Endothelial cell of umbilical vein (primary cell): ENCODE results near the gene KRTAP12-3. TPM values are rescaled to one million over a fixed set of nuclear protein-coding genes. Genes with fewer than 3 reads are reported as not detected.

ENCODE experiments used
- BruUV-seq: library from RNA; stranded (reverse); fragments of 400-500 nt; replicated peaks from 2 replicates; lab custom pipeline; 2021; lab: Mats Ljungman, UMichigan
- CTCF ChIA-PET: fragments of 300-600, 350-600 bp; sonication (Branson Sonifier 250); formaldehyde crosslinking; loops from one replicate; lab custom pipeline; 2021; ENCODE audit warnings: antibody characterized with exemption, inconsistent platforms; lab: Charles Lee
- POLR2A ChIA-PET: fragments of 300-600, 350-600 bp; sonication (Branson Sonifier 250); formaldehyde crosslinking; loops from one replicate; lab custom pipeline; 2021; ENCODE audit warnings: antibody characterized with exemption, inconsistent platforms; lab: Charles Lee
- DNase-seq: peaks from one replicate; pipeline ENCODE4 v3.0.0-alpha.2; 2011; ENCODE audit warnings: low read depth, low spot score
- FAIRE-seq: peaks from 2 replicates; lab custom pipeline; 2011; peaks lifted over from hg19 to GRCh38; lab: Jason Lieb, UNC
- H2AFZ ChIP-seq: 2 replicates; pipeline ENCODE4 v1.6.0; 2012; ENCODE audit warnings: low read depth, low read length, control low read depth, inconsistent platforms
- H3K27ac ChIP-seq: 2 replicates; pipeline ENCODE4 v1.5.1; 2011; ENCODE audit warnings: low read depth, mild to moderate bottlenecking, control low read depth, low read length, moderate library complexity; ENCODE audit not compliant: insufficient read depth
- H3K27me3 ChIP-seq, 2 experiments: 2 replicates each; pipeline versions ENCODE4 v1.6.0 to v1.6.1; 2011; ENCODE audit warnings: low read length in 2 of 2, mixed read lengths in 1 of 2; ENCODE audit not compliant: control insufficient read depth in 2 of 2, insufficient read depth in 2 of 2
- H3K36me3 ChIP-seq, 2 experiments: 2 replicates in 1 of 2; 3 replicates in 1 of 2; pipeline ENCODE4 v1.5.1; 2011; ENCODE audit warnings: low read length in 2 of 2, mild to moderate bottlenecking in 1 of 2, moderate library complexity in 1 of 2; ENCODE audit not compliant: control insufficient read depth in 2 of 2, insufficient read depth in 2 of 2; ENCODE audit errors: extremely low read depth in 1 of 2
- H3K4me1 ChIP-seq: 3 replicates; pipeline ENCODE4 v1.5.1; 2011; ENCODE audit warnings: mild to moderate bottlenecking, low read length; ENCODE audit not compliant: control insufficient read depth, insufficient read depth; ENCODE audit errors: extremely low read depth
- H3K4me2 ChIP-seq: 2 replicates; pipeline ENCODE4 v1.6.1; 2011; ENCODE audit warnings: low read length, control low read depth, mixed read lengths; ENCODE audit not compliant: insufficient read depth
- H3K4me3 ChIP-seq, 3 experiments: fragments of 200-600 bp in 1 of 3; sonication (generic), shearing (Covaris generic) in 1 of 3; replicated peaks in 1 of 3; 2 replicates each; pipeline ENCODE4 v1.5.1; 2011 to 2016; ENCODE audit warnings: control low read depth in 3 of 3, low read length in 3 of 3, mild to moderate bottlenecking in 2 of 3, inconsistent platforms in 1 of 3, low read depth in 1 of 3, moderate library complexity in 1 of 3; ENCODE audit not compliant: insufficient read depth in 1 of 3
- H3K79me2 ChIP-seq: 2 replicates; pipeline ENCODE4 v1.6.0; 2012; ENCODE audit warnings: low read length, inconsistent platforms; ENCODE audit not compliant: control insufficient read depth, insufficient read depth
- H3K9ac ChIP-seq: replicated peaks from 2 replicates; pipeline ENCODE3; 2011; ENCODE audit warnings: low read length, control low read depth; ENCODE audit not compliant: insufficient read depth; ENCODE audit errors: extremely low read depth
- H3K9me1 ChIP-seq: replicated peaks from 3 replicates; pipeline ENCODE4 v1.6.0; 2011; ENCODE audit warnings: mild to moderate bottlenecking, low read length; ENCODE audit not compliant: control insufficient read depth, insufficient read depth; ENCODE audit errors: extremely low read depth
- H3K9me3 ChIP-seq: replicated peaks from 2 replicates; pipeline ENCODE4 v1.5.1; 2012; ENCODE audit warnings: low read length, inconsistent platforms; ENCODE audit not compliant: control insufficient read depth, insufficient read depth
- H4K20me1 ChIP-seq: replicated peaks from 2 replicates; pipeline ENCODE3; 2011; ENCODE audit warnings: mild to moderate bottlenecking, low read length; ENCODE audit not compliant: control insufficient read depth, insufficient read depth; ENCODE audit errors: extremely low read depth
- EZH2 ChIP-seq: IDR thresholded peaks from 2 replicates; pipeline ENCODE4 v1.6.1; 2012; ENCODE audit warnings: borderline replicate concordance, low read depth, mild to moderate bottlenecking, moderate library complexity, low read length, inconsistent platforms; ENCODE audit not compliant: severe bottlenecking
- JUN ChIP-seq: IDR thresholded peaks from 2 replicates; pipeline ENCODE4 v1.6.1; 2011; ENCODE audit warnings: borderline replicate concordance, low read depth; ENCODE audit not compliant: insufficient read length, insufficient read depth
- POLR2AphosphoS5 ChIP-seq: IDR thresholded peaks from 2 replicates; pipeline ENCODE4 v1.6.1; 2012; ENCODE audit warnings: low read depth, mild to moderate bottlenecking, control low read depth, low read length, moderate library complexity; ENCODE audit not compliant: insufficient read depth
- dilution Hi-C: fragments of 300-500 bp; cut with MboI; formaldehyde crosslinking; loops from one replicate; pipeline ENCODE4 v1.15.0; 2019; ENCODE audit warnings: low sequenced_read_pairs; ENCODE audit not compliant: extremely low pct_ligation_motif_present
- intact Hi-C: fragments of 100-400 bp; cut with micrococcal nuclease; formaldehyde crosslinking; loops from one replicate; pipeline ENCODE4 v1.10.0; 2022
- polyA plus RNA-seq, 4 experiments: library from polyadenylated mRNA; depleted of rRNA in 3 of 4; stranded (reverse) in 3 of 4; unstranded in 1 of 4; fragments of >200 nt; gene quantifications; 2 replicates each; pipeline versions ENCODE4 v1.2.1 to v1.2.3, GENCODE V29; 2011 to 2012; ENCODE audit warnings: missing spikeins in 1 of 4
- total RNA-seq: library from RNA; stranded (reverse); gene quantifications from 2 replicates; pipeline ENCODE4 v1.2.3, GENCODE V29; 2021

Gene KRTAP12-3
- total and polyA plus RNA-seq, 2 donors (not counting 3 experiments of a cell fraction or from before 2014, with no cell fraction given): not detected

DNA sequence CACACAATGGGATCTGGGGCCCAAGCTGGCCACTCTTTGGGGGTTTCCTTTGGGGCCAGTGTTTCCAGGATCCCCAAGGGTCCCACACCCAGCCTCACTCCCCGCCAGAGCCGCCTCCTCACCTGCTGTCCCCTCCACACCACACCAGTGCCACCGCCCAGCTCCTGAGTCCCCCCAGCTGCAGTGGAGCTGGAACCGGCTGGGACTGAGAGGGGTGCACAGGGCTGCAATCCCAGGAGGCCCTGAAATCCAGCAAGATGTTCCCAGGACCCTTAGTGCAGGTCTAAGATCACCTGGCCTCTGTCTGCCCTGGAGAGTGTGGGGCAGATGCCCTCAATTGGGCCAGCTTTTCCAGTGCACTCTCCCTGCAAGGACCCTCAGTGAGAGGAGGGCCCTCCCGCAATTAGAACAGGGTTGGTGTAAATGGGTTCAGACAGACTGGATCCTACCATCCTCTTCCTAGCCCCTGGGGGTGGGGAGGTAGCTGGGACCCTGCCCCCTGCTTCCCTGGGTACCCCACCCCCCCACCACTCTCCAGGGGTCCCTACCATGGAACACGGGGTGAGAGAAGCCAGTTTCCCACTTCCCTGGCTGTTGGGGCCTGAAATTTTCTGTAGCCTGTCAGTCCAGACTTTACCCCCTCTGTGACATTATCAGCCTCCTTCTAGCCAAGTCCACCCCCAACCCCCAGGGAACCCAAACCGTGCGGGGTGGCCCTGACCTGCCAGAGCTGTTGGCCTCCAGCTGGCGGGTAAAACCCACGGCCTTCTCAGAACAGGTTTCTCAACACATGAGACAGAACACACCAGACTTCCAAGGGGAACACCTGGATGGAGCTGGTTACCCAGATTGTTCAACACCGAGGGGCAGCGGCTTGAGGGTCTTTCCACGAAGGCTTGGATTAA lies 46.3 kb downstream of the KRTAP12-3 start:
- Histone ChIP-seq H3K9me1 (no peaks in the 10 kb centered on the region), H3K36me3 (no peaks in the 10 kb centered on the region), H3K4me3 (no peak overlapping the region), H2AFZ (no peak overlapping the region), H3K27me3 (peaks cover 52 to 58% of the 10 kb centered on the region in 2 experiments), H3K79me2 (no peaks in the 10 kb centered on the region), H3K9ac (no peak overlapping the region), H3K4me1 (no peaks in the 10 kb centered on the region), H4K20me1 (no peaks in the 10 kb centered on the region), H3K4me2 (no peak overlapping the region), H3K27ac (no peak overlapping the region), H3K9me3 (no peaks in the 10 kb centered on the region)
- POLR2A ChIA-PET: no interaction called here
- intact Hi-C loops: no loop called here
- dilution Hi-C loops: no loop called here
- no peak for FAIRE-seq
- no TSS peak for BruUV-seq
- TF ChIP-seq EZH2 (no peak), JUN (no peak)
- CTCF ChIA-PET: no interaction called here
- no peak for DNase-seq

DNA sequence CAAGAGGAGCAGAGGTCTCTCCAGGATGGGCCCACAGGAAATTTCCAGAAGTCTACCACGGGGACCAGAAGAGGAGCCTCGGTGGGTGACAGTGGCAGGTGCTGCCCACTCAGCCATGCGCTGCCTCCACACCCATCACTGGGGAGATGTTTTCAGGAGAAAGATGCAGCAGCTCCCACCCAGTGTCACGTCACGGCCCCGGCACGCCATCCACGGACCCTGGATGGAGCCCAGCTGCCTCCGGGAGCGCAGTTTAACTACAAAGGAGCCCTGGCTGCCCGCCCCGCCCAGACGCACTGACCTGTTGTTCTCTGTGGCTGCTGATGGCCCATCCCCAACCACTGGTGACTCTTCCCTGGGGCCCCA lies 46.9 kb downstream of the KRTAP12-3 start:
- ChIA-PET CTCF (no interaction called here), POLR2A (no interaction called here)
- H3K4me2 ChIP-seq: no peak overlapping the region
- BruUV-seq: no TSS peak
- H3K4me1 ChIP-seq: peaks cover under 1% of the 10 kb centered on the region
- intact Hi-C loops (no loop called here), dilution Hi-C loops (no loop called here)
- H3K9me1 ChIP-seq: no peaks in the 10 kb centered on the region
- H3K9ac ChIP-seq: no peak overlapping the region
- no peak overlapping the region for H3K4me3 ChIP-seq
- no peaks in the 10 kb centered on the region for H3K36me3 ChIP-seq
- peaks cover 59 to 60% of the 10 kb centered on the region in 2 experiments for H3K27me3 ChIP-seq
- H3K79me2 ChIP-seq: no peaks in the 10 kb centered on the region
- DNase-seq: no peak
- FAIRE-seq: no peak
- no peak overlapping the region for H2AFZ ChIP-seq
- no peaks in the 10 kb centered on the region for H3K9me3 ChIP-seq
- H3K27ac ChIP-seq: no peak overlapping the region
- no peaks in the 10 kb centered on the region for H4K20me1 ChIP-seq
- no peak for TF ChIP-seq POLR2AphosphoS5
- TF ChIP-seq EZH2: peak; percentile 34
